ENCODE results near the gene CBFA2T3. TPM values are rescaled to one million over a fixed set of nuclear protein-coding genes. Genes with fewer than 3 reads are reported as not detected.
"Not testable (repeated sequence)": the region's sequence is repeated elsewhere in the genome, so short reads cannot be mapped to it uniquely, and the experiment has no call there.

CBFA2T3 gene
- total RNA-seq, 1 donor from 2014 or later, result 10.1 TPM

DNA sequence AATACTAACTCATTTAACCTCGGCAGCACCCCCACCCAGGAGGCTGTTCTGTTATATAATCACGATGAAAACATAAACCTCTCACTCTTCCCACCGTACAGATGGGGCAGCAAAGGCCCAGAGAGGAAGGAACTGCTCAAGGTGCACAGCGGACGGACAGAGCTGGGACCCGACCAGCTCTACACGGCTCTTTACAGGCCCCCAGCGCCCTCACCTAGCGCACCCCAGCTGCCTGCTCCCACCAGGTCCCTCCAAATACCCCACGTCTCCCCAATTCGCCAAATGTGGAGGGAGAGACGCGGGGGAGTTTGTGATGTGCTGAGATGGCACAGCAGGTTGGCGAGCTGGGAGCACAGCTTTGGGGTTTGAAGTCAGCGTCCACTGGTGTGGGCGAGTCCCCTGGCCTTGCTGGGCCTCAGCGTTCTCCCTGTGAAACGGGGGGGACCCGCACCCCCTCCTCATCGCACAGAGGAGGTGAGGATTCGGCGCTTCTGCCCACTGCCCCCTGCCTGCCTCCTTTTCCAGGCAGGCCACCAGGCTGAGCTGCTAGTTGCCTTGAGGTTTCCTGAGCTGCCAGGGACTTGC is 54.1 kb downstream of the CBFA2T3 start:
- peaks cover 5% of the 10 kb centered on the region for H3K9me3 Mint-ChIP-seq

DNA sequence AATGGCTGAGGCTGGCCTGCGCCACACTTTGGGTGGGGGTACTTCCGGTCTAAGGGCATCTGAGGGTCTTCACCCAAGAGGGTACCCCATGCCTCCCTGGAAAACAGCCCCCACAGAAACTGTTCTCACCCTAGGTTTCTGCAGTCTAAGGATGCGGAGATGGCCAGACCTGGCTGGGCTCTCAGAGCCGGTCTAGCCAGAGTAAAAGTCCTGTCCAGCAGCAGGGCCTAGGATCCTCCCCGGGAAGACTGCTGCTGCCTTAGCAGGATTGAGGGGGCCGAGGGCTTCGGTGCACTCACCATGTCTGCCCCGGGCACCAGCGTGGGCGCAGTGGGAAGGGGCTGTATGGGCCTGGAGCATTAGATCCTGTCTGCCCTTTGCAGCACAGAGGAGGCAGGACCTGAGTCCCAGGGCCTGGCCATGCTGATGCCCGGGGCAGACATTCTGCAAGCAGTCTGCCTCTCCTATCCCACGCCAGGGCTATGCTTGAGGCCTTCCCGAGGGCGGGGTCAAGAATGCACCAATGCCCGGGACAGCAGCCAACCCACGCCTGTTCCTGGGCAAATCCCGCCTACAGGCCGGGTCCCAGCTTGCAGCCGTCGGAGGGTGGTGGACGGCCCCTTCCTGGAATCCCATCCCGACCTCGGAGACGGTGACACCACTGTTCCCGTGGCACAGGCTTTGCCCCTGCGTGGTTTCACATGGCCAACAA is 54.7 kb downstream of the CBFA2T3 start:
- no peak for DNase-seq (ENCODE audit: low spot score in 2 of 2, unreplicated experiment in 2 of 2)
- no peak overlapping the region for H3K4me3 Mint-ChIP-seq
- H3K9me3 Mint-ChIP-seq, result peaks cover 5% of the 10 kb centered on the region
- H3K27me3 Mint-ChIP-seq (ENCODE audit: low read depth), result no peaks in the 10 kb centered on the region
- no peaks in the 10 kb centered on the region for H3K36me3 Mint-ChIP-seq
- TF ChIP-seq CTCF (IDR thresholded peaks at IDR 0.05; ENCODE audit: unreplicated experiment), result no peak
- H3K4me1 Mint-ChIP-seq, result peaks cover 4% of the 10 kb centered on the region
- no peak overlapping the region for H3K27ac Mint-ChIP-seq

More for the DNA sequence above, 54.1 kb downstream of the CBFA2T3 start:
- Mint-ChIP-seq H3K27me3 (ENCODE audit: low read depth) (no peaks in the 10 kb centered on the region), H3K4me3 (no peak overlapping the region), H3K4me1 (peaks cover 4% of the 10 kb centered on the region), H3K36me3 (no peaks in the 10 kb centered on the region), H3K27ac (no peak overlapping the region)
- TF ChIP-seq CTCF (IDR thresholded peaks at IDR 0.05; ENCODE audit: unreplicated experiment), result no peak
- DNase-seq (ENCODE audit: low spot score in 2 of 2, unreplicated experiment in 2 of 2), result no peak

DNA sequence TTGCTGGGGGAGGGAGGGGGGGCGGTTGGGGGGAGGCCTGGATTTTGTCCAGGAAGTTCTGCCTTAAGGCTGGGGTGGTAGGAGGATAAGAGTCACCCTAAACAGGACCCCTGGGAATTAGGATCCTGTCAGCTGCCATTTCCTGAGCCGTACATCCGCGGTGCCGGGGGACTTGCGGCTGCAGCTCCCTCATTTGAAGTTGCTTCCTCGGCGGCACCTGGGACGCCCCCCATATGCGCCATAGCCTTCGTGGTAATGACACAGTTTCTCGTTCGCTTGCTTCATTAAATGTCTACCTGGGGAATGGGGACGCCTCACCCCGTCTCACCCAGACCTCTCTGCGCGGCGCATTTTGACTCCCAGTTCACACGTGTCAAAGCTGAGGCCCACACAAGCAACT is 55.4 kb downstream of the CBFA2T3 start:
- no peaks in the 10 kb centered on the region for H3K36me3 Mint-ChIP-seq

DNA sequence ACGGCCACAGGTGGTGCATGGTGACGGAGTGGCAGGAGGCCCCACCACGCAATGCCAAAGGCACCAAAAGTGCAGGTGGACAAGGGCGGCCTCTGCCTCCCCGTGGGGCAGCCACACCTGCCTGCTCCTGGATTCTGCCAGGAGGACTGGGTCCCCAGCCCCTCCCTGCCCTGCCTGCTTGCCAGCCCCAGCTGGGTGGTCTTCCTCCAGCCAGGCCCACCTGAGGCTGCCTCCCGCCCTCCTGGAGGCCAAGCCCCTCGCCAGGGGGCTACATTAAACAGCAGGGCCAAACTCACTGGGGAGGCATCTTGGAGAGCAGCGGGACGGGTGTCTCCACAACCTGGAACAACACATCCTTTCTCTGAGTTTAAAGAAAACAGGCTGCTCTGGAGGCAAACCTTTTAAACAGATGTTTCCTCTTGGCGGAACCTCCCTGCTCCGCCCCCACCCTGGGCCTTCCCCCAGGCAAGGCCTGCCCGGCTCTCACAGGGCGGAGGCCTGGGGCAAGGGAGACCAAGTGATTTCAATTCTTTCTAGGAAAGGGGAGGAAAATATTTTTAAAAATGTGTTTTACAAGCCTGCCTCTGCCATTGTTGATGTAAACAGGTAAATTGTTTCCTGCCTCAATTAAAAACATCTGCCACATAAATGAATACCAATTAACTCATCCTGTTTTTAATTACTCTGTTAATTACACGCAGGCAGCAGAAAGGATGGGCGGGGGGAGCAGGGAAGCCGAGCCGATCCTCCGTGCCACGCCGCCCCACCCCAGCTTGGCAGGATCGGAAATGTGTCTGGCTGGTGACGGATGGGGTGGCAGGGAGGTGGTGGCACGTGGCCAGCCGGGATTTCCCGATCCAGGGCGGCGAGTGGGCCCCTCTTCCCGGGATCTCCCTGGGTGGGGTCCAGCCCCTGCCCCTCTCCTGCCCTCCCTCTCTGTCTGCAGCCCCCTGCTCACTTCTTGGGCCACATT is 56.1 kb downstream of the CBFA2T3 start:
- H3K4me1 Mint-ChIP-seq, result peaks cover 9% of the 10 kb centered on the region
- no peak for TF ChIP-seq CTCF (IDR thresholded peaks at IDR 0.05; ENCODE audit: unreplicated experiment)
- H3K27me3 Mint-ChIP-seq (ENCODE audit: low read depth), result no peaks in the 10 kb centered on the region
- DNase-seq (ENCODE audit: low spot score in 2 of 2, unreplicated experiment in 2 of 2), result no peak
- peaks cover 5% of the 10 kb centered on the region for H3K9me3 Mint-ChIP-seq
- no peaks in the 10 kb centered on the region for H3K36me3 Mint-ChIP-seq
- H3K27ac Mint-ChIP-seq, result peak overlapping the region; percentile 76
- no peak overlapping the region for H3K4me3 Mint-ChIP-seq

More for the DNA sequence above, 55.4 kb downstream of the CBFA2T3 start:
- Mint-ChIP-seq H3K4me3 (no peak overlapping the region), H3K27ac (no peak overlapping the region), H3K27me3 (ENCODE audit: low read depth) (no peaks in the 10 kb centered on the region), H3K4me1 (peaks cover 9% of the 10 kb centered on the region), H3K9me3 (peaks cover 5% of the 10 kb centered on the region)
- DNase-seq (ENCODE audit: low spot score in 2 of 2, unreplicated experiment in 2 of 2), result no peak
- no peak for TF ChIP-seq CTCF (IDR thresholded peaks at IDR 0.05; ENCODE audit: unreplicated experiment)

- no peak for DNase-seq (ENCODE audit: low spot score in 2 of 2, unreplicated experiment in 2 of 2)
- TF ChIP-seq CTCF (IDR thresholded peaks at IDR 0.05; ENCODE audit: unreplicated experiment), result no peak
- Mint-ChIP-seq H3K27me3 (ENCODE audit: low read depth) (no peaks in the 10 kb centered on the region), H3K36me3 (no peaks in the 10 kb centered on the region), H3K9me3 (peaks cover 5% of the 10 kb centered on the region), H3K4me1 (peaks cover 9% of the 10 kb centered on the region), H3K4me3 (no peak overlapping the region), H3K27ac (no peak overlapping the region)
Observed at GRCh38 chr16:88919936-88920335, 57.1 kb downstream of the CBFA2T3 start.

- not testable (repeated sequence) for H3K9me3 Mint-ChIP-seq; H3K4me1 Mint-ChIP-seq; H3K27me3 Mint-ChIP-seq (ENCODE audit: low read depth); H3K27ac Mint-ChIP-seq; DNase-seq (ENCODE audit: low spot score in 2 of 2, unreplicated experiment in 2 of 2); H3K4me3 Mint-ChIP-seq; H3K36me3 Mint-ChIP-seq
Observed at GRCh38 chr16:88918896-88919295, 58.1 kb downstream of the CBFA2T3 start.
